Mammary epithelial cell (primary cell): ENCODE results near the gene ROPN1.

Experiments used
- CTCF ChIP-seq, 2 donors: IDR thresholded peaks in 1 of 2; conservative IDR thresholded peaks in 1 of 2; 2 replicates each; pipeline ENCODE4 v1.5.1; 2011 to 2012; ENCODE audit warnings: inconsistent platforms in 2 of 2, low read length in 2 of 2, mild to moderate bottlenecking in 2 of 2, control low read depth in 1 of 2, low read depth in 1 of 2; ENCODE audit not compliant: insufficient read depth in 1 of 2; ENCODE audit errors: extremely low read depth in 1 of 2
- EZH2 ChIP-seq: IDR thresholded peaks from 2 replicates; pipeline ENCODE4 v1.6.1; 2012; ENCODE audit warnings: low read length, inconsistent platforms, borderline replicate concordance

- TF ChIP-seq CTCF (conservative IDR thresholded peaks at IDR 0.05 in 1 of 2, IDR thresholded peaks at IDR 0.05 in 1 of 2; ENCODE audit: extremely low read depth in 1 of 2, insufficient read depth in 1 of 2, low read depth in 1 of 2, low read length in 2 of 2) (no peak), EZH2 (no peak)
Measured at GRCh38 chr3:124032311-124032880, 40.5 kb upstream of the ROPN1 start.
